ENCODE data around the gene ZNF552.
"Not testable (repeated sequence)": the region's sequence is repeated elsewhere in the genome, so short reads cannot be mapped to it uniquely, and the experiment has no call there.

Gene ZNF552

GRCh38 chr19:57825511-57825910 lies 10.8 kb upstream of the ZNF552 start:
- Mint-ChIP-seq H3K4me1 (ENCODE audit: low read depth) (peaks cover 25% of the 10 kb centered on the region), H3K27me3 (ENCODE audit: low read depth) (no peaks in the 10 kb centered on the region), H3K4me3 (no peak overlapping the region), H3K36me3 (ENCODE audit: low read depth) (peaks cover 48% of the 10 kb centered on the region), H3K9me3 (no peaks in the 10 kb centered on the region), H3K27ac (no peak overlapping the region)

- Mint-ChIP-seq H3K4me1 (ENCODE audit: low read depth) (peaks cover 28% of the 10 kb centered on the region), H3K36me3 (ENCODE audit: low read depth) (peaks cover 38% of the 10 kb centered on the region)
- H3K27me3 Mint-ChIP-seq (ENCODE audit: low read depth); H3K27ac Mint-ChIP-seq; H3K9me3 Mint-ChIP-seq; H3K4me3 Mint-ChIP-seq: not testable (repeated sequence)
These were observed 8.9 kb upstream of the ZNF552 start for GRCh38 chr19:57823608-57824007.

GRCh38 chr19:57823155-57823554 lies 8.4 kb upstream of the ZNF552 start:
- not testable (repeated sequence) for H3K4me3 Mint-ChIP-seq; H3K9me3 Mint-ChIP-seq; H3K27ac Mint-ChIP-seq; H3K27me3 Mint-ChIP-seq (ENCODE audit: low read depth)
- Mint-ChIP-seq H3K36me3 (ENCODE audit: low read depth) (peaks cover 38% of the 10 kb centered on the region), H3K4me1 (ENCODE audit: low read depth) (peaks cover 32% of the 10 kb centered on the region)

GRCh38 chr19:57821501-57821900 lies 6.8 kb upstream of the ZNF552 start:
- H3K27ac Mint-ChIP-seq, H3K4me3 Mint-ChIP-seq: not testable (repeated sequence)
- H3K4me1 Mint-ChIP-seq (ENCODE audit: low read depth), result peaks cover 32% of the 10 kb centered on the region

GRCh38 chr19:57821095-57821494 lies 6.4 kb upstream of the ZNF552 start:
- not testable (repeated sequence) for H3K9me3 Mint-ChIP-seq; H3K27me3 Mint-ChIP-seq (ENCODE audit: low read depth)
- H3K4me3 Mint-ChIP-seq, result peak overlapping the region; percentile 90
- peak overlapping the region; percentile 4 for H3K27ac Mint-ChIP-seq
- H3K4me1 Mint-ChIP-seq (ENCODE audit: low read depth), result peaks cover 33% of the 10 kb centered on the region
- H3K36me3 Mint-ChIP-seq (ENCODE audit: low read depth), result peaks cover 28% of the 10 kb centered on the region

More at GRCh38 chr19:57821501-57821900, 6.8 kb upstream of the ZNF552 start:
- H3K9me3 Mint-ChIP-seq; H3K27me3 Mint-ChIP-seq (ENCODE audit: low read depth): not testable (repeated sequence)
- H3K36me3 Mint-ChIP-seq (ENCODE audit: low read depth), result peaks cover 30% of the 10 kb centered on the region

GRCh38 chr19:57820599-57820998 lies 5.9 kb upstream of the ZNF552 start:
- H3K9me3 Mint-ChIP-seq, result no peaks in the 10 kb centered on the region
- H3K27ac Mint-ChIP-seq, result peak overlapping the region; percentile 99
- peaks cover 35% of the 10 kb centered on the region for H3K4me1 Mint-ChIP-seq (ENCODE audit: low read depth)
- H3K36me3 Mint-ChIP-seq (ENCODE audit: low read depth), result peaks cover 24% of the 10 kb centered on the region
- H3K27me3 Mint-ChIP-seq (ENCODE audit: low read depth), result no peaks in the 10 kb centered on the region
- H3K4me3 Mint-ChIP-seq, result peak overlapping the region; percentile 90

GRCh38 chr19:57819475-57820148 lies 4.9 kb upstream of the ZNF552 start:
- H3K36me3 Mint-ChIP-seq (ENCODE audit: low read depth), result peaks cover 23% of the 10 kb centered on the region
- H3K9me3 Mint-ChIP-seq, result no peaks in the 10 kb centered on the region
- H3K4me1 Mint-ChIP-seq (ENCODE audit: low read depth), result peaks cover 42% of the 10 kb centered on the region

GRCh38 chr19:57818378-57818777 lies 3.7 kb upstream of the ZNF552 start:
- H3K9me3 Mint-ChIP-seq, result no peaks in the 10 kb centered on the region
- peaks cover 43% of the 10 kb centered on the region for H3K4me1 Mint-ChIP-seq (ENCODE audit: low read depth)
- peak overlapping the region; percentile 67 for H3K27ac Mint-ChIP-seq
- peak overlapping the region; percentile 64 for H3K4me3 Mint-ChIP-seq
- H3K27me3 Mint-ChIP-seq (ENCODE audit: low read depth), result no peaks in the 10 kb centered on the region
- H3K36me3 Mint-ChIP-seq (ENCODE audit: low read depth), result peaks cover 16% of the 10 kb centered on the region

More at GRCh38 chr19:57819475-57820148, 4.9 kb upstream of the ZNF552 start:
- Mint-ChIP-seq H3K4me3 (peak overlapping the region; percentile 90), H3K27me3 (ENCODE audit: low read depth) (no peaks in the 10 kb centered on the region), H3K27ac (peak overlapping the region; percentile 99)

- Mint-ChIP-seq H3K36me3 (ENCODE audit: low read depth) (peaks cover 14% of the 10 kb centered on the region), H3K4me1 (ENCODE audit: low read depth) (peaks cover 46% of the 10 kb centered on the region), H3K9me3 (no peaks in the 10 kb centered on the region), H3K4me3 (no peak overlapping the region), H3K27ac (no peak overlapping the region), H3K27me3 (ENCODE audit: low read depth) (no peaks in the 10 kb centered on the region)
These were observed 3.3 kb upstream of the ZNF552 start for GRCh38 chr19:57817976-57818375.

- Mint-ChIP-seq H3K36me3 (ENCODE audit: low read depth) (peaks cover 12% of the 10 kb centered on the region), H3K4me1 (ENCODE audit: low read depth) (peaks cover 47% of the 10 kb centered on the region), H3K27ac (no peak overlapping the region), H3K27me3 (ENCODE audit: low read depth) (no peaks in the 10 kb centered on the region), H3K9me3 (no peaks in the 10 kb centered on the region), H3K4me3 (peak overlapping the region; percentile 23)
These were observed 1.9 kb upstream of the ZNF552 start for GRCh38 chr19:57816652-57817051.

GRCh38 chr19:57815247-57816075 lies 748 bp upstream of the ZNF552 start:
- Mint-ChIP-seq H3K27me3 (ENCODE audit: low read depth) (no peaks in the 10 kb centered on the region), H3K9me3 (no peaks in the 10 kb centered on the region), H3K4me3 (peak overlapping the region; percentile 94), H3K36me3 (ENCODE audit: low read depth) (peaks cover 10% of the 10 kb centered on the region), H3K4me1 (ENCODE audit: low read depth) (peaks cover 40% of the 10 kb centered on the region), H3K27ac (peak overlapping the region; percentile 93)

- Mint-ChIP-seq H3K36me3 (ENCODE audit: low read depth) (peaks cover 19% of the 10 kb centered on the region), H3K27ac (peak overlapping the region; percentile 93), H3K27me3 (ENCODE audit: low read depth) (no peaks in the 10 kb centered on the region), H3K4me1 (ENCODE audit: low read depth) (peaks cover 35% of the 10 kb centered on the region), H3K4me3 (peak overlapping the region; percentile 94), H3K9me3 (no peaks in the 10 kb centered on the region)
These were observed 701 bp downstream of the ZNF552 start for GRCh38 chr19:57813919-57814504.

- Mint-ChIP-seq H3K27ac (peak overlapping the region; percentile 75), H3K36me3 (ENCODE audit: low read depth) (peaks cover 25% of the 10 kb centered on the region), H3K4me3 (peak overlapping the region; percentile 75), H3K4me1 (ENCODE audit: low read depth) (peaks cover 31% of the 10 kb centered on the region)
- not testable (repeated sequence) for H3K9me3 Mint-ChIP-seq; H3K27me3 Mint-ChIP-seq (ENCODE audit: low read depth)
These were observed 1.5 kb downstream of the ZNF552 start for GRCh38 chr19:57812975-57813820.

GRCh38 chr19:57812226-57812625 lies 2.5 kb downstream of the ZNF552 start:
- Mint-ChIP-seq H3K4me3 (peak overlapping the region; percentile 51), H3K27me3 (ENCODE audit: low read depth) (no peaks in the 10 kb centered on the region), H3K9me3 (no peaks in the 10 kb centered on the region), H3K27ac (peak overlapping the region; percentile 43), H3K36me3 (ENCODE audit: low read depth) (peaks cover 32% of the 10 kb centered on the region), H3K4me1 (ENCODE audit: low read depth) (peaks cover 31% of the 10 kb centered on the region)
